ENCODE data around the gene ADCY10.
A peak's percentile ranks its signal among the peaks of the same experiment; 100 is the strongest.
"Not testable (repeated sequence)": the region's sequence is repeated elsewhere in the genome, so short reads cannot be mapped to it uniquely, and the experiment has no call there.

The ADCY10 gene

GRCh38 chr1:167913895-167914496, at the start of gene ADCY10:
TSS of gene ADCY10 (minus strand) at chr1:167914134. CDS start at chr1:167905140, 8,994 bp downstream.
- DNase-seq = no peak

DNA sequence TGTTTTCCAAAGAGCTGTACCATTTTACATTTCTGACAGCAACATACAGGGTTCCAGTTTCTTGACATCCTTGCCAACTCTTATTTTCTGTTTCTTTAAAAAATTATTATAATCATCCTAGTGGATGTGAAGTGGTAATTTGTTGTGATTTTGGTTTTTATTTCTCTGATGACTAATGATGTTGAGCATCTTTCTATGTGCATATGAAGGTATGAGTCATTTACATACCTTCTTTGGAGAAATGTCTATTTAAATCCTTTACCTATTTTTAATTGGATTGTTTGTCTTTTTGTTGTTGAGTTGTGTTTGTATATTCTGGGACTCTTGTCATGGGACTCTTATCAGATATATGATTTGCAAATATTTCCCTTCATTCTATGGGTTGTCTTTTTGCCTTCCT, 43.8 kb upstream of the ADCY10 start:
- DNase-seq = no peak

GRCh38 chr1:167955915-167956314, 42.0 kb upstream of the ADCY10 start:
- DNase-seq = no peak

GRCh38 chr1:167950569-167950968, 36.6 kb upstream of the ADCY10 start:
- no peak for DNase-seq

GRCh38 chr1:167949785-167950184, 35.9 kb upstream of the ADCY10 start:
- DNase-seq = no peak

DNA sequence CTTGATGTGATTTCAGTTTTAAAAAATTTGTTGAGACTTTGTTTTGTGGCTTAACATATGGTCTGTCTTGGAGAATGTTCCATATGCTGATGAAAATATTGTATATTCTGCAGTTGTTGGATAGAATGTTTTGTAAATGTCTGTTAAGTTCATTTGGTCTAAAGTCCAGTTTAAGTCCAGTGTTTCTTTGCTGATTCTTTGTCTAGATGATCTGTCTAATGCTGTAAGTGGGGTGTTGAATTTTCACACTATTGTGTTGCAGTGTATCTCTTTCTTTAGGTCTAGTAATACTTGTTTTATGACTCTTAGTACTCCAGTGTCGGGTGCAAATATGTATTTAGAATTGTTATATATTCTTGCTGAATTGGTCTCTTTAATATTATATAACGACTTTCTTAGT, 33.8 kb upstream of the ADCY10 start:
- DNase-seq = no peak

DNA sequence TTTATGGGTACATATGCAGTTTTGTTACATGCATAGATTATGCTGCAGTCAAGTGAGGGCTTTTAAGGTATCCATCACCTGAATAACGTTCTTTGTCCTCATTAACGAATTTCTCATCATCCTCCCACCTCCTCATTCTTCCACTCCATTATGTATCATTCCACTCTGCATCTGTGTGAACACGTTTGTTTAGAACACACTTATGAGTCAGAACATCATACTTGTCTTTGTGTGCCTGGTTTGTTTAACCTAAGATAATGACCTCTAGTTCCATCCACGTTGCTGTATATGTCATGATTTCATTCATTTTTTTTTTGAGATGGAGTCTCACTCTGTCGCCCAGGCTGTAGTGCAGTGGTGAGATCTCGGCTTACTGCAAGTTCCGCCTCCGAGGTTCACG, 29.6 kb upstream of the ADCY10 start:
- no peak for DNase-seq

- DNase-seq = no peak
Observed at GRCh38 chr1:167940264-167940663, 26.3 kb upstream of the ADCY10 start.

DNA sequence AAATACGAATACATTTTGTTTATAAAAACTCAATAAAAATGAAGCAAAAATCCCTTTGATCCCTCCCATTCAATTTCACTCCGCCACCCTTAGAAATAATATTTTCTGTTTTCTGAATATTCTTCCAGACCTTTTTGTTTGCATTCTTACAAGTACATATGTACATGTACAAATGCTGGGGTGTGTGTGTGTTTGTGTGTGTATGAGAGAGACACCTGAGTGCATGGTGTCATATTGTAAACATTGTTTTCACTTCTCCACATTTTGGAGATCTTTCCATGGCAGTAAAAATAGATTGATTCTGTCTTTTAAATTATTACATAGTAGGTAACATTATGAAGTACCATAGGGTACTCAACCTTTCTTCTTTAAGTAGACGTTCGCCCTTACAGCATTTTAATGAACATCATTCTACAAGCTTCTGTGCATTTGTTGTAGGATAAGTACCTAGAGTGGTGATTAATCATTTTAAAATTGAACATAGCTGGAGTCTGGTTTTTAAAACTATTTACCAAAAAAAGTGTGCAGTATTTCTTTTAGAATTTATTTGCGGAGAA, 24.2 kb upstream of the ADCY10 start:
- DNase-seq = no peak

- no peak for DNase-seq
Observed at GRCh38 chr1:167937709-167938010, 23.7 kb upstream of the ADCY10 start.

DNA sequence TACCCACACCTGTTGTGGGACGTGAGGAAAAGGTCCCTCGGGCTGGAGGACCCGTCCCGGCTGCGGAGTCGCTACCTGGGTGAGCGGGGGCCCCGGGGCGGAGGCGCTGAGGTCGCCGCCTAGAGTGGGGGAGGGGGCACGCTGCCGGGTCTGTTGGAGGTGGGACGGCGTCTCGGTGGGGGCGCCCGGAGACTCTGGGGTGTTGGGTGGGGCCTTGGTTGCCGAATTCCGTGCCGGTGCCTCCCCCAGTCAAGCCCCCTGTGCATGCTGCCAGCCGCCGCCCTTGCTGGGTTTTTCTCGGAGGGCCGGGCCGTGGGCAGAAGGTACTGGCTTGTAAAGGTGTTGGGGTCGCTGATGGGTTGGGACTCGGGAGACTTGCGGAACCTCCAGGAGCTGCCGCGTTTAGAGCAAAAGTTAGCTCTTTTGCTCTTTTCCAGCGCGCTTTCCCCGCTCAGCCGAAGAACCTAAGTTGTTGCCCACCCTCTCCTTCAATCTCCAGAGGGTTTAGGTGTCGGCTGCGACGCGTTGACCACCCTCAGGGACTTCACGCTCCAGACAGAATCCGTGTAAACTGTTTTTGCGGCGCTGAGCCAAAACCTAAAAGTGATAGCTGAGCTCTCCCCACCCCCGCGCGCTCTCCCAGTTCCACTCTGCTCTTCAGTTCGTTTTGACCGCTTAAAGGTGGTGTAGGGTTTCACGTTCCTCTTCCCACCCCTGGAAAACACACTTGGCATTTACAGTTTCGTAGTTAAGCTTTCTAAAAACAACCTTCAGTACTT, 23.2 kb upstream of the ADCY10 start, which contains the start of gene MPC2:
Gene MPC2, minus strand, starts transcription at position 143 of the 779 bp plus-strand sequence. CDS start 1,231 bp downstream, outside the sequence.
- DNase-seq = peak; percentile 49

- DNase-seq = peak; percentile 98
Observed at GRCh38 chr1:167936068-167936929, 22.4 kb upstream of the ADCY10 start, which contains the start of gene DCAF6. TSS of gene DCAF6 (plus strand) at chr1:167936683. CDS start at chr1:167936912, 229 bp downstream.

GRCh38 chr1:167935216-167936067, 21.5 kb upstream of the ADCY10 start:
- peak; percentile 59 for DNase-seq

DNA sequence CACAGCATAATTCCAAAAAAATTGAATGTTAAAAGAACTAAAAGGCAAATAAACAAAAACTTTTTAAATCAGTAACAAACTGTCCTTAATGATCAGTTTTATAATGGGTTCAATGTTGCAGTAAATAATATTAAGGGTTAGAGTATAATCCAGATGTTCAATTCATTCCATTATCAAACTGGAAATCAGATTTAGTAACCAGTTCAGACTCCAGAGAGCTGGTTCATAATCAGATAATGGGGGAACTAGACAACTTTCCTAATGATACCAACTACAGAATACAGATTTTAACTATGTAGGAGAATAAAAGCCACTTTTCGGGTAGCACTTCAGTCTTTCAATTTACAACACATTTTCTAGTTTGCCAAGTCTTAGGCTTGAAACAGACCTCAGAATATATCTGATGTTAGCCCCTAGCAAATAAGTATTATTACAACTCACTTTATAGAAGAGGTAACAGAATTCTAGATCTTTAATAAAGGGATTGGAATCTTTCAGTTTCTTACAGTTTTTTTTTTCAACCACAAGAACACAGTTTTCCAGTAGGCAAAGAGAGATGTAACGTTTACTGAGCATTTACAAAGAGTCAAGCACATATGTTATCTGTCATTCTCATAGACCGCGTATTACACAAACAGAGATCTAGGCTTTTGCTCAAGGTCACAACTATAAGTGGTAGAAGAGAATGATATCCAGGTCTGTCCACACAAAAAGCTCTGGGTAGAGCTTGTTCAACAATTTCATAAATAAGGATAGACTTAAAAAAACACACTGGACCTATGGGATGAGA, 20.7 kb upstream of the ADCY10 start:
- DNase-seq = no peak

DNA sequence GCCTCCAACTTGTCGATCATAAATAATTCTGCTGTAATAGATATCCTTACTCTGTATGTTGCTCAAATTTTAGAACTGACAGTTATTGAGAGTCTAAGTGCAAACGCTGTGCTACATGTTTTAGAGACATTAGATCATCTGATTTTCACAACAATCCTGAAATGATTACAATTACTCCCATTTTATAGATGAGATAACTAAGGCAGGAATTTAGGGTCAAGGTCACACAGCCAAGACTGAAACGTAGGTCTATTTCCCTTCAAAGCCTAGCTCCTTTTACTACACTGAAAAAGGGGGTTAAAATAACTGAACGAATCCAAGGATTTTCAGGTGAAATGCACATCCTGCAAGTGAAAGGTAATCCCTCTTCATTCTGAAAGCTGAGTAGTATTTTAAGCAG, 19.9 kb upstream of the ADCY10 start:
- no peak for DNase-seq

- no peak for DNase-seq
Observed at GRCh38 chr1:167929725-167930124, 15.8 kb upstream of the ADCY10 start.

GRCh38 chr1:167928919-167929318, 15.0 kb upstream of the ADCY10 start:
- DNase-seq = not testable (repeated sequence)

DNA sequence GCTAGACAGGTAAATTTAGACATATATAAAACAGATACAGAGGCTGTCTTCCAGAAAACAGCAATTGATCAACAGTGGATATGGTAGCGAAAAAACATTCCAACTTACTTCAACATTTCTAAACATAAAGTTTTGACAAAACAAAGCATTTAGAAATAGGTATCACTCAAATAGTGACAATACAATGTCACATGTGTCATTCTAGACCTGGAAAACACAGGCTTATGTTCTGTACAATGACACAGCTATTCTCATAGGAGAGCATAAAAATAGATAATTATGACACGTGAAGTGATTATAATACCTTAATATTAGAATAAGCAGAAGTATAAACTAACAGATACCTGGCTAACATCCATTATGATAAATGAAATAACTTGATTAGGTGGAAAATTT, 14.5 kb upstream of the ADCY10 start:
- DNase-seq = no peak

DNA sequence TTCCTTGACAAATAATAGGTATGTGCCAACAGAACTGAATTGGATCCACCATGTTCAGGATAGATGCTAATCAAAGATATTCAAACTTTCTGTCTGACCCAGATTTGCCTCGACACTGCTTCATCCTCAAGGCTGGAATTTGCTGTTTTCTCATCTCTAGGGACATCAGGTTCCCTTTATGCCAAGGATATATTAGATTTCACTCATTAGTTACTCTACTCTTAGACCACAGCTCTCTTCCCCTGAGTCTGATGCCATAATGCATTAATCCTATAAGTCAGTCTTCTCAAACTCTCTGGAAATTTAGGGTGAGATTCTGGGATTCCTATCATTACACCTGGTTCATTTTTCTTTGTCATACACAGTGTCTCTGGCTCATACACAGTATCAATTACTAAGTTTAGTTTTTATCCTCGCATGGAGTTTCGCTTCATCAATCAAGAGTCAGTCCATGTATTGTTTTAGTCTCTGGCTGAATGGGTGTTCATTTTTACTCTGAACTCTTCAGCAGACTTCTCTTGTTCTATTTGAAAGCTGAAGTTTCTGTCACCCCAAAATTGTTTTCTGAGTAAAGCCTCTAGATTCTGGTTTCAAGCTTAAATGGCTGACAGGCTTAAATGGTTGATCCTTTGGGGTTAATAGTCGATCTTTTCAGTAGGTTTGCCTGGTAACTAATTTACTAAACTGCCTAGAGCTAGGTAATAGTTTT, 13.3 kb upstream of the ADCY10 start:
- no peak for DNase-seq

DNA sequence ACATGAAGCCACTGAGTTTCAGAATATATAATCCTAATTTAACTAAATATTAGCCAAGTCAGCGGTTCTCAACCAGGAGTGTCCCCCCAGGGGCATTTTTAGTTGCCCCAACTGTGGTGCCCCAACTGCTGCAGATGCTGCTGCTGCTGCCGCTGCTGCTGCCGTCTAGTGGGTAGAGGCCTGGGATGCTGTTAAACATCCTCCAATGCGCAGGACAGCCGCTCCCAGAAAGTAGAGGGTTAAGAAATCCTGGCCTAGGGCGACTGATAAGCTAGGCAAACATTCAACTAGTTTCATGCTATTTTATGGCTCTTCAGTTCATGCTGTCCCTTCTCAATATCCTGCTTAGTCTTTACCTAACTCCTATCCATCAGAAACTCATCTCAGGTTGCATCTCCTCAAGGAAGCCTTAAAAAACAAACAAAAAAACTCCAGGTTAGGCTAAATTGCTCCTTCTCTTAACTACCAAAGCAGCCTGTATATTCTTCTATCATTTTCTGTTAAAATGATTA, 12.6 kb upstream of the ADCY10 start:
- DNase-seq = no peak

Measured in NCI-H2227 treated with DMSO at 0.1 percent for 48 hours (cell line).